A549 treated with dexamethasone at 1 μM for 4 hours (cell line): Measurements from ENCODE around the gene CDCA8. TPM values are rescaled to one million over a fixed set of nuclear protein-coding genes. Genes with fewer than 3 reads are reported as not detected.

Experiments used
- total RNA-seq: library from RNA; stranded (reverse); fragments of 200-300 nt; extraction: Qiagen RNA extraction; gene quantifications from 5 replicates; pipeline ENCODE4 v1.2.3, GENCODE V29; 2022

The CDCA8 gene
- total RNA-seq, result 44.5 to 49.4 TPM (median 45.8 TPM) in 5 replicates

DNA sequence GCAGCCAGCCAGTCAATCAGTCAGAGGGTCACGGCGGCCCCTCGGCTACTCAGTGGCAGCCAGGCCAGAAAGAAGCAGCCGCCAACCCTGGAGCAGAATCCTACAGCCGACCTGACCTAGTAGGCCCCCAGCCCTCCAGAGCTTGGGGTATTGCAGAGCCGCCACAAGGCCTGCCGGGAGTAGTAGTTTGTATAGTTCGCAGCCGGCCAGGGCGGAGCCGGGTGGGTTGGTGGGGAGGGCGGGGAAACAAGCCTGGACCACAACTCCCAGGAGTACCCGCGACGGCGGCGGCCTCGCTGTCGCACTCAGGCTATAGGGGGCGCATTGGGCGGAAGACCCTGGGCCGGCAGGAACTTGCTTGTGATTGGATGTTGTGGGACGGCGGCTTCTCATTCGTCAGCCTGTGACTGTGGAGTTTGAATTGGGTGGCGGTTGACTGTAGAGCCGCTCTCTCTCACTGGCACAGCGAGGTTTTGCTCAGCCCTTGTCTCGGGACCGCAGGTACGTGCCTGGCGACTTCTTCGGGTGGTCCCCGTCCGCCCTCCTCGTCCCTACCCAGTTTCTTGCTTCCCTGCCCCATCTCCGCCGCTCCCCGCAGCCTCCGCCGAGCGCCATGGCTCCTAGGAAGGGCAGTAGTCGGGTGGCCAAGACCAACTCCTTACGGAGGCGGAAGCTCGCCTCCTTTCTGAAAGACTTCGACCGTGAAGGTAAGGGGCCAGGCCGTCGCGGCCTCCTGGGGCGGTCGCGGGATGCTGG, at the start of gene CDCA8:
Gene CDCA8 (plus strand): TSS at position 439 of the 756 bp plus-strand sequence. CDS start 175 bp downstream, at position 614.

Other genes starting within 250 kb of the CDCA8 start
- gene ZC3H12A, start 217.9 kb upstream of the CDCA8 start, total RNA-seq, result 32.0 to 54.9 TPM (median 50.7 TPM) in 5 replicates
- gene MEAF6, start 177.8 kb upstream of the CDCA8 start, total RNA-seq, result 59.9 to 75.1 TPM (median 61.7 TPM) in 5 replicates
- 11.7 to 17.3 TPM (median 14.4 TPM) in 5 replicates for gene SNIP1, start 138.2 kb upstream of the CDCA8 start, total RNA-seq
- gene DNALI1, start 135.6 kb upstream of the CDCA8 start, total RNA-seq, result 0.02 to 0.27 TPM (median 0.05 TPM) in 3 of 5 replicates, not detected in the others
- 61.7 to 65.8 TPM (median 65.0 TPM) in 5 replicates for gene GNL2, start 96.6 kb upstream of the CDCA8 start, total RNA-seq
- gene RSPO1, start 57.6 kb upstream of the CDCA8 start, total RNA-seq, result 0.10 to 0.15 TPM (median 0.11 TPM) in 5 replicates
- 0.98 to 2.3 TPM (median 1.2 TPM) in 5 replicates for gene EPHA10, start 72.6 kb downstream of the CDCA8 start, total RNA-seq
- 20.6 to 26.6 TPM (median 26.3 TPM) in 5 replicates for gene MANEAL, start 101.3 kb downstream of the CDCA8 start, total RNA-seq
- gene C1orf122, start 115.3 kb downstream of the CDCA8 start, total RNA-seq, result 35.9 to 53.8 TPM (median 48.8 TPM) in 5 replicates
- gene YRDC, start 115.7 kb downstream of the CDCA8 start, total RNA-seq, result 12.4 to 16.3 TPM (median 14.8 TPM) in 5 replicates
- gene MTF1, start 167.1 kb downstream of the CDCA8 start, total RNA-seq, result 4.2 to 6.5 TPM (median 5.8 TPM) in 5 replicates